ENCODE results near the gene GET4. TPM values are rescaled to one million over a fixed set of nuclear protein-coding genes. Genes with fewer than 3 reads are reported as not detected.

The GET4 gene
- total and polyA plus RNA-seq, 2 of the 13 experiments (the other 11 are each of a cell fraction or from before 2014, with no cell fraction given), result 28.2 to 35.2 TPM

GRCh38 chr7:863106-863505 is 13.2 kb upstream of the GET4 start:
- ChIA-PET POLR2A (no interaction called here), CTCF (ENCODE audit: low intra/inter-chr PET ratio, low total read pairs) (no interaction called here)
- no peak overlapping the region for H3K4me3 ChIP-seq (replicated peaks in 1 of 3; ENCODE audit: insufficient read depth in 1 of 3, low read depth in 2 of 3, low read length in 3 of 3)
- H3K4me2 ChIP-seq (ENCODE audit: low read depth, low read length), result no peak overlapping the region
- DNase-seq (ENCODE audit: low spot score) (no peak), FAIRE-seq (no peak), ATAC-seq (no peak)
- TF ChIP-seq ZNF572 (CRISPR knock-in tag; IDR thresholded peaks at IDR 0.05), result no peak
- TF ChIP-seq PTBP1 (IDR thresholded peaks at IDR 0.05; ENCODE audit: low read depth, low read length, poor library complexity, severe bottlenecking), result no peak
- TF ChIP-seq DZIP1 (CRISPR knock-in tag; IDR thresholded peaks at IDR 0.05), result no peak
- no peak for TF ChIP-seq ZNF782 (CRISPR knock-in tag; IDR thresholded peaks at IDR 0.05; ENCODE audit: borderline replicate concordance)
- no peak overlapping the region for H2AFZ ChIP-seq (ENCODE audit: low read length)
- WGBS (ENCODE audit: low lambda C conversion rate), result 93% methylated on average over 16 of the region's 16 CpGs
- no peak overlapping the region for H3K9ac ChIP-seq (ENCODE audit: insufficient read depth, low read depth, low read length)
- BruUV-seq (replicated peaks), result no TSS peak
- intact Hi-C loops (cut with micrococcal nuclease; ENCODE audit: unreplicated experiment) (no loop called here), in situ Hi-C loops (cut with HindIII; ENCODE audit: extremely low pct_ligation_motif_present, low pct_unique_long_range_greater_than_20kb) (no loop called here)
- H3K9me3 ChIP-seq (ENCODE audit: low read length), result no peaks in the 10 kb centered on the region
- H4K20me1 ChIP-seq (ENCODE audit: insufficient read depth, low read length), result no peaks in the 10 kb centered on the region
- peaks cover 13% of the 10 kb centered on the region for H3K4me1 ChIP-seq (ENCODE audit: insufficient read depth, low read length)
- H3K79me2 ChIP-seq (ENCODE audit: insufficient read depth, low read length), result no peaks in the 10 kb centered on the region
- H3K27me3 ChIP-seq (ENCODE audit: control insufficient read depth in 1 of 2, insufficient read depth in 2 of 2, low read length in 2 of 2), result no peaks in the 10 kb centered on the region
- no peak overlapping the region for H3K27ac ChIP-seq (ENCODE audit: extremely low read length, insufficient read depth, low read length)
- peaks cover 26 to 70% of the 10 kb centered on the region in 2 experiments; a peak in 4 of 5 replicates for H3K36me3 ChIP-seq (replicated peaks in 1 of 2; ENCODE audit: control insufficient read depth in 1 of 2, insufficient read depth in 2 of 2, low read length in 2 of 2)

- H4K20me1 ChIP-seq (ENCODE audit: insufficient read depth, low read length), result no peaks in the 10 kb centered on the region
- H3K79me2 ChIP-seq (ENCODE audit: insufficient read depth, low read length), result no peaks in the 10 kb centered on the region
- ATAC-seq (no peak), FAIRE-seq (no peak), DNase-seq (ENCODE audit: low spot score) (no peak)
- no peaks in the 10 kb centered on the region for H3K9me3 ChIP-seq (ENCODE audit: low read length)
- H3K27ac ChIP-seq (ENCODE audit: extremely low read length, insufficient read depth, low read length), result no peak overlapping the region
- POLR2A ChIA-PET, result no interaction called here
- H3K36me3 ChIP-seq (replicated peaks in 1 of 2; ENCODE audit: control insufficient read depth in 1 of 2, insufficient read depth in 2 of 2, low read length in 2 of 2), result peaks cover 19 to 63% of the 10 kb centered on the region in 2 experiments; a peak in 4 of 5 replicates
- intact Hi-C loops (cut with micrococcal nuclease; ENCODE audit: unreplicated experiment), result no loop called here
- BruUV-seq (replicated peaks), result no TSS peak
- H3K4me2 ChIP-seq (ENCODE audit: low read depth, low read length), result no peak overlapping the region
- H3K27me3 ChIP-seq (ENCODE audit: control insufficient read depth in 1 of 2, insufficient read depth in 2 of 2, low read length in 2 of 2), result no peaks in the 10 kb centered on the region
- in situ Hi-C loops (cut with HindIII; ENCODE audit: extremely low pct_ligation_motif_present, low pct_unique_long_range_greater_than_20kb), result no loop called here
- peaks cover 8% of the 10 kb centered on the region for H3K4me1 ChIP-seq (ENCODE audit: insufficient read depth, low read length)
- no peak overlapping the region for H3K4me3 ChIP-seq (replicated peaks in 1 of 3; ENCODE audit: insufficient read depth in 1 of 3, low read depth in 2 of 3, low read length in 3 of 3)
- H2AFZ ChIP-seq (ENCODE audit: low read length), result no peak overlapping the region
- H3K9ac ChIP-seq (ENCODE audit: insufficient read depth, low read depth, low read length), result no peak overlapping the region
- TF ChIP-seq ZNF446 (CRISPR knock-in tag; IDR thresholded peaks at IDR 0.05) (no peak), ZNF354B (CRISPR knock-in tag; IDR thresholded peaks at IDR 0.05) (no peak), YEATS4 (CRISPR knock-in tag; IDR thresholded peaks at IDR 0.05; ENCODE audit: borderline replicate concordance) (no peak), PHF5A (CRISPR knock-in tag; IDR thresholded peaks at IDR 0.05; ENCODE audit: low read depth, unreplicated experiment) (no peak), ZBED4 (CRISPR knock-in tag; IDR thresholded peaks at IDR 0.05; ENCODE audit: borderline replicate concordance) (no peak)
- CTCF ChIA-PET (ENCODE audit: low intra/inter-chr PET ratio, low total read pairs), result no interaction called here
- 97% methylated on average over 22 of the region's 25 CpGs for WGBS (ENCODE audit: low lambda C conversion rate)
These were observed 10.4 kb upstream of the GET4 start for GRCh38 chr7:865921-866320.

All from HepG2 (cell line).